Esophagus muscularis mucosa (tissue), 4 donors: ENCODE results near the gene SIK3.

Source experiments
- EP300 ChIP-seq: sonication (generic); formaldehyde crosslinking; IDR thresholded peaks from one replicate; pipeline ENCODE4 v1.6.1; 2017; ENCODE audit warnings: antibody characterized with exemption
- POLR2A ChIP-seq: fragments of 450-650 bp; IDR thresholded peaks from one replicate; pipeline ENCODE4 v1.6.1; 2017; ENCODE audit warnings: antibody characterized with exemption, moderate library complexity, mild to moderate bottlenecking, low read depth
- POLR2AphosphoS5 ChIP-seq, 2 donors: sonication (generic); formaldehyde crosslinking; IDR thresholded peaks; one replicate each; pipeline ENCODE4 v1.6.1; 2017; ENCODE audit warnings: antibody characterized with exemption in 2 of 2
- TF ChIP-seq, protein P1 (sequence below), 3 experiments: fragments of 200-600 bp in 2 of 3; fragments of 450-650 bp in 1 of 3; sonication (generic) in 2 of 3; IDR thresholded peaks; one replicate each; pipeline ENCODE4 v1.5.1; 2017 to 2019; ENCODE audit warnings: antibody characterized with exemption in 3 of 3, mild to moderate bottlenecking in 2 of 3, moderate library complexity in 1 of 3

DNA sequence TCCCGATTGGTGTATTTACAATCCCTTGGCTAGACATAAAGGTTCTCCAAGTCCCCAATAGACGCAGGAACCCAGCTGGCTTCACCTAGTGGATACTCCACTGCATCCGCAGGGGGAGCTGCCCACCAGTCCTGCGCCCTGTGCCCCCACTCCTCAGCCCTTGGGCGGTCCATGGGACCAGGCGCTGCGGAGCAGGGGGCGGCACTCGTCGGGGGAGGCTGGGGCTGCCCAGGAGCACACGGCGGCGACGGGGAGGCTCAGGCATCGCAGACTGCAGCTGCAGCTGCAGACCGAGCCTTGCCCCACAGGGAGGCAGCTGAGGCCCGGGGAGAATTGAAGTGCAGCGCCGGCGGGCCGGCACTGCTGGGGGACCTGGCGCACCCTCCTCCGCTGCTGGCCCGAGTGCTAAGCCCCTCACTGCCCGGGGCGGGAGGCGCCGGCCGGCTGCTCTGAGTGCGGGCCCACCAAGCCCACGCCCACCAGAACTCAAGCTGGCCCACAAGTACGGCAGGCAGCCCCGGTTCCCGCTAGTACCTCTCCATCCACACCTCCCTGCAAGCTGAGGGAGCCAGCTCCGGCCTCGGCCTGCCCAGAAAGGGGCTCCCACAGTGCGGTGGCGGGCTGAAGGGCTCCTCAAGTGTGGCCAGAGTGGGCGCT is 12.2 kb upstream of the SIK3 start:
- TF ChIP-seq, protein P1, sequence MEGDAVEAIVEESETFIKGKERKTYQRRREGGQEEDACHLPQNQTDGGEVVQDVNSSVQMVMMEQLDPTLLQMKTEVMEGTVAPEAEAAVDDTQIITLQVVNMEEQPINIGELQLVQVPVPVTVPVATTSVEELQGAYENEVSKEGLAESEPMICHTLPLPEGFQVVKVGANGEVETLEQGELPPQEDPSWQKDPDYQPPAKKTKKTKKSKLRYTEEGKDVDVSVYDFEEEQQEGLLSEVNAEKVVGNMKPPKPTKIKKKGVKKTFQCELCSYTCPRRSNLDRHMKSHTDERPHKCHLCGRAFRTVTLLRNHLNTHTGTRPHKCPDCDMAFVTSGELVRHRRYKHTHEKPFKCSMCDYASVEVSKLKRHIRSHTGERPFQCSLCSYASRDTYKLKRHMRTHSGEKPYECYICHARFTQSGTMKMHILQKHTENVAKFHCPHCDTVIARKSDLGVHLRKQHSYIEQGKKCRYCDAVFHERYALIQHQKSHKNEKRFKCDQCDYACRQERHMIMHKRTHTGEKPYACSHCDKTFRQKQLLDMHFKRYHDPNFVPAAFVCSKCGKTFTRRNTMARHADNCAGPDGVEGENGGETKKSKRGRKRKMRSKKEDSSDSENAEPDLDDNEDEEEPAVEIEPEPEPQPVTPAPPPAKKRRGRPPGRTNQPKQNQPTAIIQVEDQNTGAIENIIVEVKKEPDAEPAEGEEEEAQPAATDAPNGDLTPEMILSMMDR (IDR thresholded peaks at IDR 0.05) = no peak
- TF ChIP-seq POLR2A = no peak
- no peak for TF ChIP-seq POLR2AphosphoS5 (IDR thresholded peaks at IDR 0.05)
- TF ChIP-seq EP300 = no peak
